Astrocyte (in vitro differentiated cells and primary cell): Measurements from ENCODE around the gene DGKZ. TPM values are rescaled to one million over a fixed set of nuclear protein-coding genes. Genes with fewer than 3 reads are reported as not detected.

Experiments
- DNase-seq: peaks from one replicate; pipeline ENCODE4 v3.0.0-alpha.2; 2010; ENCODE audit warnings: low read depth
- FAIRE-seq: peaks from 2 replicates; lab custom pipeline; 2011; peaks lifted over from hg19 to GRCh38; lab: Jason Lieb, UNC
- H2AFZ ChIP-seq: 2 replicates; pipeline ENCODE4 v1.6.0; 2012; ENCODE audit warnings: low read depth, low read length, inconsistent platforms
- H3K27ac ChIP-seq: 2 replicates; pipeline ENCODE4 v1.5.1; 2011; ENCODE audit warnings: low read depth, low read length, inconsistent platforms
- H3K27me3 ChIP-seq: 2 replicates; pipeline ENCODE4 v1.6.0; 2011; ENCODE audit warnings: low read length, inconsistent platforms; ENCODE audit not compliant: insufficient read depth
- H3K36me3 ChIP-seq: 2 replicates; pipeline ENCODE4 v1.5.1; 2011; ENCODE audit warnings: low read length, inconsistent platforms; ENCODE audit not compliant: insufficient read depth
- H3K4me1 ChIP-seq: 2 replicates; pipeline ENCODE4 v1.5.1; 2011; ENCODE audit warnings: low read length, inconsistent platforms; ENCODE audit not compliant: insufficient read depth
- H3K4me2 ChIP-seq: 2 replicates; pipeline ENCODE4 v1.6.0; 2012; ENCODE audit warnings: low read length, inconsistent platforms
- H3K4me3 ChIP-seq: 2 replicates; pipeline ENCODE4 v1.5.1; 2011; ENCODE audit warnings: low read depth, mild to moderate bottlenecking, low read length, inconsistent platforms; ENCODE audit not compliant: insufficient read depth
- H3K79me2 ChIP-seq: 2 replicates; pipeline ENCODE4 v1.6.0; 2012; ENCODE audit warnings: mild to moderate bottlenecking, low read length, inconsistent platforms; ENCODE audit not compliant: insufficient read depth
- H3K9ac ChIP-seq: 2 replicates; pipeline ENCODE4 v1.6.0; 2012; ENCODE audit warnings: mild to moderate bottlenecking, low read length, inconsistent platforms
- H3K9me3 ChIP-seq: 2 replicates; pipeline ENCODE4 v1.5.1; 2012; ENCODE audit warnings: low read depth, mild to moderate bottlenecking, low read length, inconsistent platforms; ENCODE audit not compliant: insufficient read depth
- H4K20me1 ChIP-seq: 2 replicates; pipeline ENCODE4 v1.6.0; 2012; ENCODE audit warnings: low read length, inconsistent platforms; ENCODE audit not compliant: insufficient read depth
- H3K27ac Mint-ChIP-seq: one replicate; pipeline ENCODE4 v1.8.0; 2021; ENCODE audit warnings: mild to moderate bottlenecking, mixed read lengths; ENCODE audit not compliant: unreplicated experiment
- H3K27me3 Mint-ChIP-seq: one replicate; pipeline ENCODE4 v1.8.0; 2021; ENCODE audit warnings: low read depth, mixed read lengths; ENCODE audit not compliant: unreplicated experiment
- H3K36me3 Mint-ChIP-seq: one replicate; pipeline ENCODE4 v1.8.0; 2021; ENCODE audit warnings: low read depth, mixed read lengths; ENCODE audit not compliant: unreplicated experiment
- H3K4me1 Mint-ChIP-seq: one replicate; pipeline ENCODE4 v1.8.0; 2021; ENCODE audit warnings: low read depth, mixed read lengths; ENCODE audit not compliant: unreplicated experiment
- H3K4me3 Mint-ChIP-seq: one replicate; pipeline ENCODE4 v1.8.0; 2021; ENCODE audit warnings: mild to moderate bottlenecking, moderate library complexity, mixed read lengths; ENCODE audit not compliant: unreplicated experiment
- H3K9me3 Mint-ChIP-seq: one replicate; pipeline ENCODE4 v1.8.0; 2021; ENCODE audit warnings: mild to moderate bottlenecking, mixed read lengths; ENCODE audit not compliant: unreplicated experiment
- CTCF ChIP-seq: IDR thresholded peaks from 2 replicates; pipeline ENCODE4 v1.5.1; 2011; ENCODE audit warnings: low read depth, mild to moderate bottlenecking, inconsistent platforms, low read length, moderate library complexity; ENCODE audit not compliant: insufficient read depth
- EZH2 ChIP-seq: IDR thresholded peaks from 2 replicates; pipeline ENCODE4 v1.6.1; 2012; ENCODE audit warnings: mild to moderate bottlenecking, low read length, inconsistent platforms; ENCODE audit not compliant: insufficient read depth
- total RNA-seq: library from RNA; stranded (reverse); gene quantifications from 2 replicates; pipeline ENCODE4 v1.2.1, GENCODE V29; 2021

Gene DGKZ
- total RNA-seq, 1 donor from 2014 or later = 59.3 TPM

GRCh38 chr11:46335890-46336562 lies 11.2 kb upstream of the DGKZ start:
- H3K36me3 ChIP-seq = no peaks in the 10 kb centered on the region
- peaks cover 15% of the 10 kb centered on the region for H3K4me1 ChIP-seq
- no peak overlapping the region for H3K9ac ChIP-seq
- TF ChIP-seq CTCF (no peak), EZH2 (no peak)
- Mint-ChIP-seq H3K4me1 (peaks cover 21% of the 10 kb centered on the region), H3K36me3 (no peaks in the 10 kb centered on the region), H3K9me3 (peaks cover 2% of the 10 kb centered on the region), H3K27me3 (peaks cover 21% of the 10 kb centered on the region), H3K27ac (no peak overlapping the region), H3K4me3 (no peak overlapping the region)
- FAIRE-seq (no peak), DNase-seq (no peak)
- H3K4me2 ChIP-seq = no peak overlapping the region
- H3K79me2 ChIP-seq = no peaks in the 10 kb centered on the region
- H3K27ac ChIP-seq = no peak overlapping the region
- H2AFZ ChIP-seq = no peak overlapping the region
- H3K9me3 ChIP-seq = no peaks in the 10 kb centered on the region
- H4K20me1 ChIP-seq = no peaks in the 10 kb centered on the region
- peaks cover 30% of the 10 kb centered on the region for H3K27me3 ChIP-seq
- no peak overlapping the region for H3K4me3 ChIP-seq

GRCh38 chr11:46336563-46337180 lies 10.6 kb upstream of the DGKZ start:
- peaks cover 24% of the 10 kb centered on the region for H3K27me3 ChIP-seq
- TF ChIP-seq EZH2 (no peak), CTCF (no peak)
- H3K36me3 Mint-ChIP-seq = no peaks in the 10 kb centered on the region
- peaks cover 19% of the 10 kb centered on the region for H3K27me3 Mint-ChIP-seq
- H3K4me1 Mint-ChIP-seq = peaks cover 15% of the 10 kb centered on the region
- no peak overlapping the region for H3K4me3 ChIP-seq
- no peak overlapping the region for H3K4me3 Mint-ChIP-seq
- H3K79me2 ChIP-seq = no peaks in the 10 kb centered on the region
- peaks cover 15% of the 10 kb centered on the region for H3K4me1 ChIP-seq
- peak; percentile 25 for DNase-seq
- H3K27ac ChIP-seq = no peak overlapping the region
- peaks cover 2% of the 10 kb centered on the region for H3K9me3 Mint-ChIP-seq
- H3K27ac Mint-ChIP-seq = no peak overlapping the region
- no peak overlapping the region for H3K4me2 ChIP-seq
- FAIRE-seq = no peak
- H4K20me1 ChIP-seq = no peaks in the 10 kb centered on the region
- H3K9me3 ChIP-seq = no peaks in the 10 kb centered on the region
- H3K9ac ChIP-seq = no peak overlapping the region
- no peak overlapping the region for H2AFZ ChIP-seq
- H3K36me3 ChIP-seq = no peaks in the 10 kb centered on the region
